H1 (cell line): Measurements from ENCODE around the gene CIRBP. TPM values are rescaled to one million over a fixed set of nuclear protein-coding genes. Genes with fewer than 3 reads are reported as not detected.

Experiments used
- CTCF ChIA-PET: fragments of 300-600 bp; sonication (Branson Sonifier 250); formaldehyde crosslinking; loops from one replicate; lab custom pipeline; 2021; ENCODE audit not compliant: partially characterized antibody; lab: Charles Lee
- POLR2A ChIA-PET: fragments of 300-600 bp; sonication (Branson Sonifier 250); formaldehyde crosslinking; loops from one replicate; lab custom pipeline; 2021; ENCODE audit warnings: inconsistent platforms; ENCODE audit not compliant: partially characterized antibody; lab: Charles Lee
- DNase-seq, 2 experiments: peaks; one replicate each; pipeline versions ENCODE4 v3.0.0 to v3.0.0-alpha.2; 2010 to 2022; ENCODE audit warnings: low spot score in 2 of 2, low read depth in 1 of 2, mixed read lengths in 1 of 2
- FAIRE-seq: peaks from 2 replicates; lab custom pipeline; 2011; peaks lifted over from hg19 to GRCh38; lab: Jason Lieb, UNC
- H2AFZ ChIP-seq: 2 replicates; pipeline ENCODE4 v1.8.1; 2012; ENCODE audit warnings: low read length, inconsistent platforms
- H2AK5ac ChIP-seq: 2 replicates; pipeline ENCODE4 v1.6.1; 2013; ENCODE audit warnings: low read depth, low read length
- H2BK120ac ChIP-seq: replicated peaks from 2 replicates; pipeline ENCODE3; 2013; ENCODE audit warnings: low read depth, low read length, inconsistent platforms
- H2BK12ac ChIP-seq: 2 replicates; pipeline ENCODE4 v1.6.1; 2013; ENCODE audit warnings: low read depth, low read length
- H2BK15ac ChIP-seq: 2 replicates; pipeline ENCODE4 v1.6.1; 2013; ENCODE audit warnings: low read length
- H2BK20ac ChIP-seq: 2 replicates; pipeline ENCODE4 v1.6.1; 2013; ENCODE audit warnings: low read length
- H2BK5ac ChIP-seq: 2 replicates; pipeline ENCODE4 v1.6.1; 2013; ENCODE audit warnings: low read depth, low read length
- H3K14ac ChIP-seq: 2 replicates; pipeline ENCODE4 v1.6.1; 2013; ENCODE audit warnings: inconsistent platforms; ENCODE audit not compliant: insufficient read length
- H3K18ac ChIP-seq: 2 replicates; pipeline ENCODE4 v1.6.1; 2013; ENCODE audit warnings: low read length; ENCODE audit errors: extremely low read depth
- H3K23ac ChIP-seq: 2 replicates; pipeline ENCODE4 v1.6.1; 2013; ENCODE audit warnings: inconsistent platforms; ENCODE audit not compliant: insufficient read length
- H3K23me2 ChIP-seq: 2 replicates; pipeline ENCODE4 v1.6.1; 2013; ENCODE audit warnings: low read depth, low read length
- H3K27ac ChIP-seq: 2 replicates; pipeline ENCODE4 v1.6.1; 2011; ENCODE audit warnings: low read depth, low read length, inconsistent platforms
- H3K27me3 ChIP-seq, 4 experiments: replicated peaks in 1 of 4; 1 replicate in 1 of 4; 2 replicates in 3 of 4; pipeline versions ENCODE4 v1.6.1 to v1.8.1; 2011 to 2013; ENCODE audit warnings: low read length in 3 of 4, mild to moderate bottlenecking in 3 of 4, inconsistent platforms in 2 of 4, mixed read lengths in 2 of 4, moderate library complexity in 1 of 4; ENCODE audit not compliant: control insufficient read depth in 3 of 4, insufficient read depth in 3 of 4; ENCODE audit errors: extremely low read depth in 1 of 4
- H3K36me3 ChIP-seq, 4 experiments: 2 replicates each; pipeline versions ENCODE4 v1.6.1 to v1.8.1; 2011 to 2013; ENCODE audit warnings: mild to moderate bottlenecking in 4 of 4, low read length in 3 of 4, moderate library complexity in 2 of 4, control low read depth in 1 of 4, inconsistent platforms in 1 of 4; ENCODE audit not compliant: insufficient read depth in 4 of 4, control insufficient read depth in 2 of 4
- H3K4ac ChIP-seq: replicated peaks from 2 replicates; pipeline ENCODE3; 2013; ENCODE audit warnings: low read length, low read depth, mixed read lengths, inconsistent platforms; ENCODE audit not compliant: insufficient read length
- H3K4me1 ChIP-seq, 4 experiments: replicated peaks in 1 of 4; 1 replicate in 1 of 4; 2 replicates in 3 of 4; pipeline versions ENCODE4 v1.6.1 to v1.8.1; 2011 to 2013; ENCODE audit warnings: low read length in 3 of 4, inconsistent platforms in 2 of 4, mixed read lengths in 1 of 4; ENCODE audit not compliant: insufficient read depth in 4 of 4, control insufficient read depth in 3 of 4
- H3K4me2 ChIP-seq, 2 experiments: 2 replicates each; pipeline versions ENCODE4 v1.6.1 to v1.8.1; 2011 to 2013; ENCODE audit warnings: low read depth in 2 of 2, low read length in 2 of 2, control low read depth in 1 of 2, inconsistent platforms in 1 of 2, mild to moderate bottlenecking in 1 of 2; ENCODE audit not compliant: insufficient read depth in 1 of 2
- H3K4me3 ChIP-seq, 4 experiments: fragments of 200-600, 300-600 bp in 1 of 4; sonication (generic), shearing (Covaris generic), sonication (Bioruptor Twin) in 1 of 4; 2 replicates each; pipeline versions ENCODE4 v1.5.1 to v1.8.1; 2011 to 2016; ENCODE audit warnings: low read length in 4 of 4, low read depth in 3 of 4, control low read depth in 2 of 4, inconsistent platforms in 2 of 4, mild to moderate bottlenecking in 2 of 4, mixed read lengths in 1 of 4, moderate library complexity in 1 of 4; ENCODE audit not compliant: insufficient read depth in 2 of 4; ENCODE audit errors: extremely low read depth in 1 of 4
- H3K56ac ChIP-seq: replicated peaks from 2 replicates; pipeline ENCODE3; 2013; ENCODE audit warnings: low read depth, mild to moderate bottlenecking, mixed read lengths, low read length, inconsistent platforms; ENCODE audit not compliant: insufficient read length
- H3K79me1 ChIP-seq: 2 replicates; pipeline ENCODE4 v1.6.1; 2013; ENCODE audit warnings: low read depth, low read length, control low read depth
- H3K79me2 ChIP-seq, 2 experiments: 2 replicates each; pipeline versions ENCODE4 v1.6.1 to v1.8.1; 2012 to 2013; ENCODE audit warnings: low read length in 2 of 2, mild to moderate bottlenecking in 2 of 2, inconsistent platforms in 1 of 2; ENCODE audit not compliant: insufficient read depth in 2 of 2, control insufficient read depth in 1 of 2
- H3K9ac ChIP-seq, 4 experiments: replicated peaks in 1 of 4; 1 replicate in 1 of 4; 2 replicates in 3 of 4; pipeline versions ENCODE4 v1.6.1 to v1.8.1; 2011 to 2013; ENCODE audit warnings: low read depth in 3 of 4, low read length in 3 of 4, control low read depth in 2 of 4, mild to moderate bottlenecking in 2 of 4, moderate library complexity in 2 of 4, inconsistent platforms in 1 of 4; ENCODE audit errors: extremely low read depth in 1 of 4
- H3K9me3 ChIP-seq, 2 experiments: 2 replicates each; pipeline versions ENCODE4 v1.6.1 to v1.8.1; 2012 to 2013; ENCODE audit warnings: mild to moderate bottlenecking in 2 of 2, moderate library complexity in 2 of 2, control low read depth in 1 of 2, inconsistent platforms in 1 of 2, low read depth in 1 of 2, low read length in 1 of 2, mixed read lengths in 1 of 2; ENCODE audit not compliant: insufficient read depth in 2 of 2
- H4K20me1 ChIP-seq, 2 experiments: replicated peaks in 1 of 2; 2 replicates each; pipeline versions ENCODE3 to v1.8.1; 2011 to 2013; ENCODE audit warnings: inconsistent platforms in 2 of 2, low read length in 2 of 2, mild to moderate bottlenecking in 1 of 2; ENCODE audit not compliant: insufficient read depth in 2 of 2, control insufficient read depth in 1 of 2
- H4K5ac ChIP-seq: 2 replicates; pipeline ENCODE4 v1.6.1; 2013; ENCODE audit warnings: low read length, low read depth, mixed read lengths, inconsistent platforms; ENCODE audit not compliant: insufficient read length
- H4K8ac ChIP-seq: 2 replicates; pipeline ENCODE4 v1.8.0; 2013; ENCODE audit warnings: mild to moderate bottlenecking, moderate library complexity, low read length, inconsistent platforms; ENCODE audit not compliant: insufficient read depth; ENCODE audit errors: extremely low read depth
- H4K91ac ChIP-seq: replicated peaks from 2 replicates; pipeline ENCODE3; 2013; ENCODE audit warnings: low read length, mixed read lengths, inconsistent platforms; ENCODE audit not compliant: insufficient read length
- EGR1 ChIP-seq: IDR thresholded peaks from 2 replicates; pipeline ENCODE4 v1.6.1; 2011; ENCODE audit warnings: low read depth, low read length, borderline replicate concordance
- RAD21 ChIP-seq, 2 experiments: IDR thresholded peaks in 1 of 2; conservative IDR thresholded peaks in 1 of 2; 2 replicates each; pipeline ENCODE4 v1.6.1; 2011; ENCODE audit warnings: low read depth in 2 of 2, low read length in 2 of 2, improper control_type of control experiment in 1 of 2, inconsistent platforms in 1 of 2, mild to moderate bottlenecking in 1 of 2, moderate library complexity in 1 of 2
- WGBS, 2 experiments: shearing (Covaris generic) in 1 of 2; methylation state at CpG; one replicate each; pipeline versions ENCODE4 v1.1.6 to v1.1.7; 2013 to 2015; ENCODE audit warnings: low lambda C conversion rate in 2 of 2, mixed read lengths in 2 of 2, inconsistent platforms in 1 of 2, low coverage in 1 of 2, missing lambda C conversion rate in 1 of 2; ENCODE audit not compliant: insufficient replicate concordance in 2 of 2, insufficient coverage in 1 of 2, insufficient read length in 1 of 2; ENCODE audit errors: extremely low coverage in 1 of 2, missing lambda C conversion rate in 1 of 2; 5-methylcytosine and 5-hydroxymethylcytosine counted together
- polyA plus RNA-seq, 7 experiments: library from polyadenylated mRNA; depleted of rRNA in 3 of 7; stranded (reverse) in 5 of 7; unstranded in 2 of 7; fragments of >200 nt in 5 of 7; fragments of 200-250 nt in 2 of 7; gene quantifications; 1 replicate in 5 of 7; 2 replicates in 1 of 7; 4 replicates in 1 of 7; pipeline versions ENCODE4 v1.2.1 to v1.2.3, GENCODE V29; 2011 to 2013; ENCODE audit warnings: missing spikeins in 2 of 7, mixed read lengths in 2 of 7
- total RNA-seq: library from RNA; stranded (reverse); fragmentation: NEBNext Ultra II Directional; extraction: Animal tissue kit (Norgen Biotek cat#: 25700); gene quantifications from 2 replicates; pipeline ENCODE4 v1.2.1, GENCODE V29; 2021

CIRBP gene
- total and polyA plus RNA-seq, 2 of the 8 experiments (the other 6 are each of a cell fraction or from before 2014, with no cell fraction given) = 175 to 199 TPM

GRCh38 chr19:1296078-1296477 lies 26.9 kb downstream of the CIRBP start:
- no peak for FAIRE-seq
- CTCF ChIA-PET = interaction anchor here (1.0 kb wide), 1 partner anchor 103 kb away, joined by 3 read pairs; no protein-coding TSS in a partner anchor

More at GRCh38 chr19:1296078-1296477, 26.9 kb downstream of the CIRBP start:
- peaks cover 5 to 7% of the 10 kb centered on the region in 2 experiments for H4K20me1 ChIP-seq
- no peak overlapping the region for H3K23ac ChIP-seq
- WGBS, 2 experiments = 95% methylated on average over 7 of the region's 13 CpGs; no CpG with 5 or more reads in 1 of the 2 experiments
- peaks cover 2% of the 10 kb centered on the region; the same call in 1 of the 2 replicates for H3K79me1 ChIP-seq
- H3K4me3 ChIP-seq = no peak overlapping the region
- POLR2A ChIA-PET = interaction anchor here (1.3 to 1.8 kb wide), 2 partner anchors 21 to 27 kb away, joined by 3 to 8 read pairs; partner anchors contain the start of genes CIRBP and FAM174C
- H3K14ac ChIP-seq = no peak overlapping the region
- H2AK5ac ChIP-seq = 0 out of 2 replicates have a peak overlapping the region, but pooled peaks have one; percentile 24
- H4K91ac ChIP-seq = no peak overlapping the region
- no peak overlapping the region for H2AFZ ChIP-seq
- peaks cover 0 to 2% (median 1%) of the 10 kb centered on the region in 4 experiments; a peak in 2 of 7 replicates for H3K27me3 ChIP-seq
- DNase-seq = no peak
- no peaks in the 10 kb centered on the region; the same call in 1 of the 2 replicates for H3K23me2 ChIP-seq
- no peak overlapping the region for H3K9ac ChIP-seq
- H3K4me2 ChIP-seq = peak overlapping the region in 1 of 2 experiments; percentile 33; a peak in 1 of 4 replicates
- no peak overlapping the region for H3K18ac ChIP-seq
- H3K79me2 ChIP-seq = no peaks in the 10 kb centered on the region
- H2BK12ac ChIP-seq = 0 out of 2 replicates have a peak overlapping the region, but pooled peaks have one; percentile 9
- H3K56ac ChIP-seq = no peak overlapping the region
- H2BK15ac ChIP-seq = peak overlapping the region; percentile 18; the same call in 1 of the 2 replicates
- H3K36me3 ChIP-seq = no peaks in the 10 kb centered on the region
- peaks cover 0 to 7% (median under 1%) of the 10 kb centered on the region in 4 experiments; a peak in 4 of 7 replicates for H3K4me1 ChIP-seq
- H3K9me3 ChIP-seq = no peaks in the 10 kb centered on the region
- no peak overlapping the region for H4K5ac ChIP-seq
- no peak overlapping the region for H3K27ac ChIP-seq
- no peak overlapping the region for H2BK20ac ChIP-seq
- H2BK5ac ChIP-seq = no peak overlapping the region
- H4K8ac ChIP-seq = 0 out of 2 replicates have a peak overlapping the region, but pooled peaks have one; percentile 35
- H3K4ac ChIP-seq = no peak overlapping the region
- H2BK120ac ChIP-seq = no peak overlapping the region
- no peak for TF ChIP-seq EGR1
- TF ChIP-seq RAD21 (IDR thresholded peaks at IDR 0.05 in 1 of 2, conservative IDR thresholded peaks at IDR 0.05 in 1 of 2; ENCODE audit: low read depth in 2 of 2, low read length in 2 of 2) = no peak
- TF ChIP-seq, all 59 proteins: peak for 0
